SK-N-SH treated with all-trans-retinoic acid at 6 μM for 48 hours (cell line): ENCODE data around the gene EXOC5.

ENCODE experiments used
- OSR1 ChIP-seq: fragments of 250-450 bp; sonication (Bioruptor Pico); IDR thresholded peaks from 2 replicates; pipeline ENCODE4 v1.8.0; 2022; ENCODE audit warnings: moderate library complexity, mild to moderate bottlenecking, inconsistent platforms
- PPARA ChIP-seq: fragments of 250-450 bp; sonication (Bioruptor Pico); IDR thresholded peaks from 2 replicates; pipeline ENCODE4 v1.5.0; 2020; ENCODE audit warnings: mild to moderate bottlenecking, borderline replicate concordance
- TF ChIP-seq, protein P1 (sequence below): fragments of 250-450 bp; sonication (Bioruptor Pico); IDR thresholded peaks from 2 replicates; pipeline ENCODE4 v1.5.0; 2020; ENCODE audit warnings: mild to moderate bottlenecking, moderate library complexity

DNA sequence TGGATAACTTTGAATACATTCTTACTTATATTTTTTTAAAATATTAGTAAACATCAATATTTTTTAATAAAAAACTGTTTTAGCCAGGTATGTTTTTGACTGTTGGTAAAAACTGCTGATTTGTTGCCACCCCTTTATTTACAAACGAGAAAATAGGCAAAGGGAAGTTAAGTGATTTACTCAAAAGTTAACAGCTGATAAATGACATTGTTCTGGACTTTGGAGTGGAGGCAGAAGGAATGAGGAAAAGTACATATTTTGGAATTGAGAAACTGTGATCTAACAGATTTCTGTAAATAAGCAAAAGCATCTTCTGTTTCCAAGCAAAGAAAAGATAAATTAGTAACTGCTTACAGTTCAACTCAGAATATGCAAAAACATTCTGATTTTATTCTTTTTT lies 4.5 kb upstream of the EXOC5 start:
- TF ChIP-seq, protein P1, sequence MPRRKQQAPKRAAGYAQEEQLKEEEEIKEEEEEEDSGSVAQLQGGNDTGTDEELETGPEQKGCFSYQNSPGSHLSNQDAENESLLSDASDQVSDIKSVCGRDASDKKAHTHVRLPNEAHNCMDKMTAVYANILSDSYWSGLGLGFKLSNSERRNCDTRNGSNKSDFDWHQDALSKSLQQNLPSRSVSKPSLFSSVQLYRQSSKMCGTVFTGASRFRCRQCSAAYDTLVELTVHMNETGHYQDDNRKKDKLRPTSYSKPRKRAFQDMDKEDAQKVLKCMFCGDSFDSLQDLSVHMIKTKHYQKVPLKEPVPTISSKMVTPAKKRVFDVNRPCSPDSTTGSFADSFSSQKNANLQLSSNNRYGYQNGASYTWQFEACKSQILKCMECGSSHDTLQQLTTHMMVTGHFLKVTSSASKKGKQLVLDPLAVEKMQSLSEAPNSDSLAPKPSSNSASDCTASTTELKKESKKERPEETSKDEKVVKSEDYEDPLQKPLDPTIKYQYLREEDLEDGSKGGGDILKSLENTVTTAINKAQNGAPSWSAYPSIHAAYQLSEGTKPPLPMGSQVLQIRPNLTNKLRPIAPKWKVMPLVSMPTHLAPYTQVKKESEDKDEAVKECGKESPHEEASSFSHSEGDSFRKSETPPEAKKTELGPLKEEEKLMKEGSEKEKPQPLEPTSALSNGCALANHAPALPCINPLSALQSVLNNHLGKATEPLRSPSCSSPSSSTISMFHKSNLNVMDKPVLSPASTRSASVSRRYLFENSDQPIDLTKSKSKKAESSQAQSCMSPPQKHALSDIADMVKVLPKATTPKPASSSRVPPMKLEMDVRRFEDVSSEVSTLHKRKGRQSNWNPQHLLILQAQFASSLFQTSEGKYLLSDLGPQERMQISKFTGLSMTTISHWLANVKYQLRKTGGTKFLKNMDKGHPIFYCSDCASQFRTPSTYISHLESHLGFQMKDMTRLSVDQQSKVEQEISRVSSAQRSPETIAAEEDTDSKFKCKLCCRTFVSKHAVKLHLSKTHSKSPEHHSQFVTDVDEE (CRISPR knock-in tag) = no peak
- TF ChIP-seq PPARA (CRISPR knock-in tag) (no peak), OSR1 (CRISPR knock-in tag) (no peak)
